Measurements from ENCODE around the gene PTPRN.
"Not testable (repeated sequence)": the region's sequence is repeated elsewhere in the genome, so short reads cannot be mapped to it uniquely, and the experiment has no call there.

The PTPRN gene

DNA sequence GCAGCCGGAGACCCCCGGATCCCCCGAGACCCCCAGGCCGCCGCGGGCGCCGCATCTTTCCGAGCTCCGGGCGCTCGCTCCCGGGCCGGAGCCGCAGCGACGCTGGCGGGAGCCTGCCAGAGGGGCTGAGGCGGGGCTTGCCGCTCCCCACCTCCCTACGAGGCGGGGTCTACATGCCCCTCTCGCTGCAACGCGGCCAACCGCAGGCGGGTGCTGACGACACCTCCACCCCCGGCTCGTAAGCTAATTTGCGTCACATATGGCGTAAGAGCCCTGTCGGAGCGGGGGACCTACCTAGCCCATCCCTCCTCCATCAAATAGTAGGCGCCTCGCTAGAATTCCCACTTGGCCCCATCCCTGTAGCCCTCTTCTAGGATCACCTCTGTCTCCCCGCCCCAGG lies at the start of gene PTPRN:
Gene PTPRN, minus strand, starts transcription at position 124 of the 400 bp plus-strand sequence. Its CDS starts 69 bp downstream, at position 55.
- peak; percentile 35 for DNase-seq (ENCODE audit: low read depth)

DNA sequence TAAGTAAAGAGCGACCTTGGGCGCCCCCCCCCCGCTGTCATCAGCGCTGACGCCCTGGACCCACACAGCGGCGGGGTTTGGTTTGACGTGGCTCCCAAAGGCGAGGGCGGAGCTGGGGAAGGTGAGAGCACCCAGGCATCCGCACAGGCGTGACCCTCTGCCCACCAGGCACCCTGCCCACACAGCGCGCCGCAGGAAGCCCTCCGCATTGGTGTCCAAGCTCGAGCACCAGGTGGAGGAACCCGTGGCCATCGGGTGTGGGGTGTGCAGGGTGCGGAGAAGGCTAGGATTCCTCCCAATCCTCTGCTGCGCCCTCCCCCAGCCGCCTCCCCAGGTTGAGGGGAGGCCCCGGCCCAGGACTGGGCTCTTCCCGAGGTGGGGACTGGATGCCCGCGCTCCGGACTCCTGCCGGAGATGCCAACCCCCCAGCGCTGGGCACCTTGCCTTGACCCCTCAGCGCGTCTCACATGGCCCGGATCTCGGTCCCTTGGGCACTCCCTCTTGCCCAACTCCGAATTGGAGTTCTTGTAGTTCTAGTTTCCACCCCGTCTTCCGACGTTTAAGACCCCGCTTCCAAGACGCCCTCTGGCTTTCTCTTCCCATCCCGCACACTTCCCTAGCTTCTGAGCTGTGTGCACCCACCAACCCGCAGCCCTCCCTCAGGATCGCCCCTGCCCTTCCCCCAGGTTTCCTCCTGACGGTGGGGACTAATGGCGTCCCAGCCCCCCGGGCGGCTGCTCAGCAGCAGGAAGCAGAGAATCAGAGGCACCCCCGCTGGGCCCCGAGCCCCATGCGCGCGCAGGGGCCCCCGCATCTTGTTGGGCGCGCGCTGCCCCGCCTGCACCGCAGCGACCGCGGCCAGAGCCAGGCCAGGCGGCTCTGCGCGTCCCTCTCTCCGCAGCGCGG lies 49.2 kb upstream of the PTPRN start:
- no peak for DNase-seq (ENCODE audit: low read depth)

DNA sequence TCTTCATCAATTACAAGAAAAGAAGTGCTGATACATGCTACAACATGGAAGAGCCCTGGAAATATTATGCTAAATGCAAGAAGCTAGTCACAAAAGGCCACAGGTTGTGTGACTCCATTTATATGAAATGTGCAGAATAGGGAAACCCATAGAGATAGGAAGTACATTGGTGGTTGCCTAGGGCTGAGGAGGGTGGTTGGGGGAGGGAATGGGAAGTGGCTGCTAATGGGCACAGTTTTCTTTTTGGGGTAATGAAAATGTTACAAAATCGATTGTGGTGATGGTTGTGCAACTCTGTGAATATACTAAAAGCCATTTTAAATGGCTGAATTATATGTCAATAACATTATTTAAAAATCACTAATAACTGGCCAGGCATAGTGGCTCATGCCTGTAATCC lies 47.6 kb upstream of the PTPRN start:
- no peak for DNase-seq (ENCODE audit: low read depth)

DNA sequence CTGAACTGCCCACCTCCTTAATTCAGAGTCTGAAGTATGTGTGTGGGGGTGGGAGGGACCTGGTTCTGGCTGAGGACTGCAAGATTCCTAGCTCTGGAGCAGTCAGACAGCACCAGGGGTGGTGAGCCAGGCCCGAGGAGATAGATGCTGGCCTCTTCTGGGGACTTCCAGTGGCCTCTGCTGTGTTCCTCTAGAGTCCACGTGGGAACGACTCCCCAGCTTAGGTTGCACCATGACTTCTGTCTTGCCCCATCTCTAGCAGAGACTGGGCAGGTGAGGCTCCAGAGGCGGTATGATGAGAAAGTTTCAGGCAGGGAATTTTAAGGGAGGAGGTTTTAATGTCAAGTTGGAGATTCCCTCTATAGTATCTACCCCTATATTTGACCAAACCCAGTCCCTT lies 45.4 kb upstream of the PTPRN start:
- DNase-seq (ENCODE audit: low read depth), result no peak

DNA sequence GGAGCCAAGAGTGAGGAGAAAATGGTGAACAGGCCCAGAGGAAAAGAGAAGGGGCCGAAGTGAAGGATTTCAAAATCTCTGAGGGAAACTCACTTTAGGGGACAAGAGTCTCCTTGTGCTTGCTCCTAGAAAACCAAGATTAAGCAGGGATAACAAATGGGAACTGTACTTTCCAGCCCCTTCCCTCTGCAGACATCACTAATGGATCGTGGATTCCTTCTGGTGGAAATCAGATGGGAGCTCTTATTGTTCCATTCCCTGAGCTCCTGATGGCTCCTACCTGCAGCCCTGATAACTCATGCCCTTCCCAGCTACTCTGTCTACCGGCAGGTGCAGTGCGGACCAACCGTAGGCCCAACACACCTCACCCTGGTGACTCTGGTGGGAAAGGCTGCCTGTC lies 43.9 kb upstream of the PTPRN start:
- DNase-seq (ENCODE audit: low read depth), result no peak

DNA sequence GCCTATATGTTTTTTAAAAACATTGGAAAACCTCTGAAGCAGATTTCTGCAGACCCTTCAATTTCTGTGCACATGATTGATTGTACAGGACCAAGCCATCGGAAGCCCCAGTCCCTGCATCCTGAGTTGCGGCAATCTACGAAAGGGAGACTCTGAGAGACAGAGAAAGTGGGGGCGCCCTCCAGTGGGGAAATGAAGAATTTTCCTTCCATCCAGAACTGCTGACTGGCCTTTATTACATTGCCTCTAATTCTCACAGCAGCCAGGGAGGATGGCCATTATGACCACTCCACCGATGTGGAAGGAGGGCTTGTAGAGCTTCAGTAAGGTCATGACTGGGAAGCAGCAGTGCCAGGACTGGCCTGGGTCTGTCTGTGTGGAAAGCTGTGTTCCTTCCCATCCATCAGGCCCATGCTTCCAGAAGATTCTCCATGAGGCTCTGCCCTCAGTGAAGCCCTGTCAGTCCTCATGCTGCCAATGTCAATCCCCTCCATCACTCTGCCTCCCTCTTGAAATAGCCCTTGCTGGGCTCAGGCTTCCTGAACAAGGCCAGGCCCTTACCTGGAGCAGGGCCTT lies 43.3 kb upstream of the PTPRN start:
- DNase-seq (ENCODE audit: low read depth), result peak; percentile 73

DNA sequence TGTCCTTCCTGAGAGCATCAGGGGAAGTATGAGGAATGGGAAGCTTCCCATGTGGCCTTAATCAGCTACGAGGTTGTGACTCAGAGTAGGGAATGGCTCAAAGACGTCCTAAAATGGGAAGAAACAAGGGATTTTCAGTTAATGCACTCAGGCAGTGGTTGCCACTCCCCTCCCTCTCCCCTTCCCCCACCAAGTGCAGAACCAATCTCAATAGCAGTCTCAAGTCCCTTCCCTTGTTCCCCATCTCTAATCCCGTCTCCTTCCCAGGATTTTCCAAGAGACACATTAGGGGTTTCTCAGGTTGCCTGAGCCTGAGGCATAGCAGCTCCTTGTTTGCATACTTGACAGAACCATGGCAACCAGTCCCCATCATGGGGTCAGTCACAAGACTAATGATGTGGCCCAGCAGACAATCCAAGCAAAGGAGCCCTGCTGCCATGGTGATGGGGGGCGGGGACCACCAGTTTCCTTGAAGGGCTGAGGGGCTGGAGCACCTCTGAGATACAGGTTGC lies 41.6 kb upstream of the PTPRN start:
- DNase-seq (ENCODE audit: low read depth), result peak; percentile 26

DNA sequence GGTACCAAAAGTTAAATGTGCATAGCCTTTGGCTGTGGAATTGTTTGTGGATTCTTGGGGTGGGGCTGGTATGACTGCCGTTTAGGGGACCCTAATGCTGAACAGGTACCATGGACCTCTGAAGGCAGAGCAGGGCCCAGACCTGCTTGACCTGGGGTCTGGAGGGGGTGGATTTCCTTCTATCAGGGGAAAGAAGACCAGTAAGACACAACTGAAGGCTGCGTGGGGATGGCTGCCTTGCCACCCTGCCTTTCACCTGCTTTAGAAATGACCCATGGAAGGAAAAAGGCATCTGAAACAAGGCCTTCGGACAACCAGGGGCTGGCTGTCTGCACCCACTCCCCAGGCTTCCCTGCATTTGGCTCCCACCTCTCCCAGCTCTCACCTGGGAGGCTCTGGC lies 41.0 kb upstream of the PTPRN start:
- DNase-seq (ENCODE audit: low read depth), result no peak

DNA sequence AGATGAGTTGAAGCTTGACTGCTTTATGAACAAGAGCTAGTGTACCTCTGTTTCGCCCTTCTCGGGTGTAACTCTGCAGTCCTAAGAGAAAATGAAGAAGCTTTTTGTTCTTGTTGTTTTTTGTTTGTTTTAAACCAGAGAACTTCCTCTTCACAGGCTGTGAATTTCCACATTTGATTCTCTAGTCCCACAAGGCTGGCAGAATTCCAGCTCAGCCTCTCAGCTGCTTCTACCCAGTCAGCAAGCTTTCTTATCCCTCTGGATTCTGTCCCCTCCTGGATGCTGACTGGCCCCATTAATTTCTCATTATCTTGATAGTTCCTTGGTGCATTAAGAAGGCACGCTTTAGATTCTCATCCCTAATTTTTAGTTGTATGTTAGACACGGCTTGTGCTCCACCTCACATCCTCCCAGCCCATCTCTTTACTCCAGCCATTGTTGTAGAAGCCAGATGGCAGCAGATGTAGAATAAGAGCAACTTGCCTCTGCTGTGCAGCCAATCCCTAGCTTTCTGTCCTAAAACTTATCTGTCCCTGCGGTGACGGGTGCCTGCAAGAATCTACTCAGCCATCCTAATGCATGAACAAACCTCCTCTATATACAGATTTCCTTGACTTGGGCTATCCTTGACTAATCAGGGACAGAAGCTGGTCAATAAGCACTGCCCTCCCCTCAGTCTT lies 35.7 kb upstream of the PTPRN start:
- DNase-seq (ENCODE audit: low read depth), result peak; percentile 8

DNA sequence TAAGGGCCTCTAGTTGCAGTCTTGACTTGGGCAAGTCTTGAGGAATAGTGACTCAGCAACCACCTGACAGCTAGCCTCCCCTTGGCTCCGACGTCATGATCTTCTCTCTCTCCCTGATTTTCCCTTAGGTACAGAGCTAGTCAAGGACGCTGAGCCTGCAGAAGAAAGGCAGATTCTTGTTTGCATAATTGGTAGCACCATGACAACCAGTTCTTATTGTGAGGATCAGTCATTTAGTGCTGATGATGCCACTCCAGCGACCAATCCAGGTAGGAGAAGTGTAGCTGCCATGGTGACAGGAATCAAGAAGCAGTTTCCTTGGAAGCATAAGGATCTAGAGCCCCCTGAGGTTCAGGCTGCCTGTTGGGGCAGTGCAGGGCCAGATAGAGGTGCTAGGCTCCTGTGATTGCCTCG lies 26.2 kb upstream of the PTPRN start:
- no peak for DNase-seq (ENCODE audit: low read depth)

DNA sequence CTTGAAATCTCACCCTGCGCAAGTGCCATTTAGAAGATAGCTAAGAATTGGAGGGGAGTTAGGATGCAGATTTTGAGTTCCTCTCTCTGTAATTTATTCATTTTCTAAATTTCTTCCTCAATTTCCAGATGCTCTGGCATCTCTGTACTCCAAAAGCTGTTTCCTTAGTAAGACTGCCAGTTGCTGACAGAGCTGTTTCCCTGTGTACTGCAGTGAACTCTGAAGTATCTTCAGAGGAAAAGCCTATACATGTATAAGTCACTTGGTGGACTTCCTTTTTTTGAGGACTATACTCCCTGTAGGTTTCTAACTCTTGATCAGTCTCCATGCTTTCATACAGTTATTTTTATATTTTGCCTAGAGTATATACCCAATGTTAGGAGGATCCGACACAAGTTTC lies 24.9 kb upstream of the PTPRN start:
- no peak for DNase-seq (ENCODE audit: low read depth)

DNA sequence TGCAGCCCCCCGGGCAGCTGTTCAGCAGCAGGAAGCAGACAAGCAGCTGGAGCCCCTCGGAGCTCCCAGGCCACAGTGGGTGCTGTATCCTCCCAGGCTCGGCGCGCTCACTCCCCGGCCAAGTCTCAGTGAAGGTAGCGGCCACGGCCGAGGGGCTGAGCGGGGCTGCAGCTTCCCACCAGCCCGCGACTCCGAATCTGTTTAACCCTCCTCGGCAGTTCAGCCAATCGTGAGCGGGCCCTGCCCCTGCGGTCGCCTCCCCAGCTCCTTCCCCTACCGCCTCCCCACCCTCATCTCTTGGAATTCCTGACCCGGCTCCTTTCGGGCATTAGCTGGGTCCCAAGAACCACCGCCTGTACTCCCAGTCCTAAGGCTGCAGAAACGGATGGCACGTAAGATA lies 23.3 kb upstream of the PTPRN start, which contains the start of gene RESP18:
Gene RESP18, minus strand, starts transcription at position 203 of the 400 bp plus-strand sequence.
- no peak for DNase-seq (ENCODE audit: low read depth)

DNA sequence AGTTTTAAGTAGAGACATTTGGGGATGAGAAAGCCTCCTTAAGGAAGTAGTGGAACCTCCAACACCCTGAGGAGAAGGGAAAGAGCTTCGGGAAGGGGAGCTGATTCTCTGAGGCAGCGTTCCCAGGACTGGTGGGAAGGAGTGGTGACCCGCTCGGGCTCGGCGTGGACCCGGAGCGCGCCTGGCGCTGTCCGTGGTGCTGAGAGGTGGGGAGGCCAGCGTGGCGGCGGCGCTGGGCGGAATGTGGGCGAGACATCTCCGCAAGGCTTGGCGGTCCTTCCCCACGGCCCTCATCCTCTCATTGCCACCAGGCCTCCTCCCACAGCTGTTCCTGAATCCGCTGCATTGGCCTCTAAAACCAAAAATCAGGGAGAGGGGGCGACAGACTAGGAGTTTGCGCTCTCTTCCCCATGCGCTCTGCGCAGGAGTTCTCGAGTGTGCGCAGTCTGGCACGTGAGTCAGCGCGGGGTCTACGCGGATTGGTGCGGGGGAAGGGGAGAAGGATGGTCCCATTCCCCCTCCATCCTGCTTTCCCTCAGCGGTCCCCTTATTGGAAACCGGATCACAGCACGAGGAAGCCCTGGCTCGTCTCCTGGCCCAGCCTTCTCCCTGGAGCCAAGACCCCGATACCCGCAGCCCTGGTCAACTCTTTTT lies 22.5 kb upstream of the PTPRN start:
- peak; percentile 30 for DNase-seq (ENCODE audit: low read depth)

DNA sequence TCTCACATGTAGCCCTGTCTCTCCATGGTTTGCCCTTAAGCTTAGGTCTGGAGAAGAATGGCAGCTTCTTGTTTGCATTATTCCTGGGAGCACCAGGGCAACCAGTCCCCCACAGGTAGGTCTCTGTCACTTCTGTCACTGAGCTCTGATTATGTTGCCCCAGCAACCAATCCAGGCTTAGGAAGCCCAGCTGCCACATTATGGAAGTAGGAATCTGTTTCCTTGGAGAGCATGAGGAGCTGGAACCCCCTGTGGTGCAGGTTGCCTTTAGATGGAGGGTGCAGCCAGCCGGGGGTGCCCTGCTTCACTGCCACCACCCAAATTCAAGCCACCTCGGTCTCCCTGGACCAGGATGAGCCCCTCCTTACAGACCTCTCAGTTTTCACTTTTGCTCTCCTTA lies 18.5 kb upstream of the PTPRN start:
- no peak for DNase-seq (ENCODE audit: low read depth)

DNA sequence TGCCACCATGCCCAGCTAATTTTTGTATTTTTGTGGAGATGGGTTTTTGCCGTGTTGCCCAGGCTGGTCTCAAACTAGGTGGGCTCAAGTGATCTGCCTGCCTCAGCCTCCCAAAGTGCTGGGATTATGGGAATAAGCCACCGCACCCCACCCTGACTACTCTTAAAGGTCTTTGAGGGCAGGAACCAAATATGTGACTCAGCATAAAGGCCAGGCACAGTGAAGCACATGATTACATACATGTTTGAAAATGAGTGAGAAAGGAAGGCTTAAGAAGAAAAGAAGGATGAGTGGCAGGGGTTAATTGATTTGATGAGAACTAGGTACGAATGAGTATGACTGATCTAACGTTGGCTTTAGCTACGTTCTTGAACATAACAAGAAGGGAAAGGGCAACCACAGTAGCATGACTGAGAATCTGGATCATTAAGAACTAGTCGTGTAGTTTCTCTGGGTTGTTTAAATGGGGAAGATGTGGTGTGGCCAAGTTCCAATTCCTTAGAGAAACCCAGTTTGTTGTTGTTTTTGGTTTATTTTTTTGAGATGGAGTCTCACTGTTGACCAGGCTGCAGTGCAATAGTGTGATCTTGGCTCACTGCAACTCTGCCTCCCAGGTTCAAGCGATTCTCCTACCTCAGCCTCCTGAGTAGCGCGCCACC lies 16.6 kb upstream of the PTPRN start:
- DNase-seq (ENCODE audit: low read depth), result no peak

DNA sequence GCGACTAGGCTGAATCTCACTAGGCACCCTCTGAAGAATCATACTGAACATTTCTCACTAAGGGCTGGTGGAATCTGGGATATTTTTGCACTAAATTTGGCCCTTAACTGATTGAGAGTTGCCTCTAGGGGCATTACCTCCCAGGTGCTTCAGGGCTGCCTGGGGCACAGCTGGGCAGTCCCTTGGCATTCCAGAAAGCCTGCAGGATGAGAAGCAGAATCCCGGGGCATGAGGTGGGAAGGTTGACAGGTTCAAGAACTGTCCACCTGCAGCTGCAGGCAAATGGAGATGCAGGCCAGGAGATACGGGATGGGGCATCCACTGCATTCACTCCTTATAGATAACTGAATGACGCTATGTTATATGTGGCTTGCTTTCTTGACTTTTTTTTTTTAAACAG lies 15.9 kb upstream of the PTPRN start:
- DNase-seq (ENCODE audit: low read depth), result no peak

DNA sequence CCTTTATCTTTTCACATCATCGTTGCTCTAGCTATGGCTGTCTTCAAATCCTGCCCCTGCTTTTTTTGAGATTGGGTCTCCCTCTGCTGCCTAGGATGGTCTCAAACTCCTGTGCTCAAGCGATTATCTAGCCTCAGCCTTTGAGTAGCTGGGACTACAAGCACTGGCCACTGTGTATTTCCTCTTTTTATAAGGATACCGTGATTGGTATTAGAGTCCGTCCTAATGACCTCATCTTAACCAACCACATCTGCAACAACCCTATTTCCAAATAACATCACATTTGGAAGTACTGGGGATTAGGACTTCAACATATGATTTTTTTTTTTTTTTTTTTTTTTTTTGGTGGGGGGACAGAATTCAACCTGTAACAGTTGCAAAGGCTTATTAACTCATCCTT lies 14.2 kb upstream of the PTPRN start:
- no peak for DNase-seq (ENCODE audit: low read depth)

DNA sequence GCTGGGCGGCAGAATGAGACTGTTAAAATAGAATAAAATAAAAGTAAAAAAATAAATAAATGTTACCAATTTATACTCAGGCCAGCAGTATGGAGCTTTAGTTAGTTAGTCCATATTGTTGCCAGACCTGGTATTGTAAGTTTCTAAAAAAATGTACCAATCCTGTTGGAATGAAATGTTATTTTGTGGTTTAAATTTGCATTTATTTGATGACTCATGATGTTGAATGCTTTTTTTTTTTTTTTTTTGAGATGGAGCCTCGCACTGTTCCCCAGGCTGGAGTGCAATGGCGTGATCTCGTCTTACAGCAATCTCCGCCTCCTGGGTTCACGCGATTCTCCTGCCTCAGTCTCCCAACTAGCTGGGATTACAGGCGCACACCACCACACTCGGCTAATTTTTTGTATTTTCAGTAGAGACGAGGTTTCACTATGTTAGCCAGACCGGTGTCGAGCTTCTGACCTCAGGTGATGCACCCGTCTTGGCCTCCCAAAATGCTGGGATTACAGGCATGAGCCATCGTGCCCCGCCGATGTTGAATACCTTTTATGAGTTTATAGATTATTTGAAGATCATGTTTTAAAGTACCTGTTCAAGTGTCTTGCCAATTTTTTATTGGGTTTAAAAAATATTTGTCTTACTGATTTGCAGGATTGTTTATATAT lies 5.7 kb upstream of the PTPRN start:
- peak; percentile 32 for DNase-seq (ENCODE audit: low read depth)

DNA sequence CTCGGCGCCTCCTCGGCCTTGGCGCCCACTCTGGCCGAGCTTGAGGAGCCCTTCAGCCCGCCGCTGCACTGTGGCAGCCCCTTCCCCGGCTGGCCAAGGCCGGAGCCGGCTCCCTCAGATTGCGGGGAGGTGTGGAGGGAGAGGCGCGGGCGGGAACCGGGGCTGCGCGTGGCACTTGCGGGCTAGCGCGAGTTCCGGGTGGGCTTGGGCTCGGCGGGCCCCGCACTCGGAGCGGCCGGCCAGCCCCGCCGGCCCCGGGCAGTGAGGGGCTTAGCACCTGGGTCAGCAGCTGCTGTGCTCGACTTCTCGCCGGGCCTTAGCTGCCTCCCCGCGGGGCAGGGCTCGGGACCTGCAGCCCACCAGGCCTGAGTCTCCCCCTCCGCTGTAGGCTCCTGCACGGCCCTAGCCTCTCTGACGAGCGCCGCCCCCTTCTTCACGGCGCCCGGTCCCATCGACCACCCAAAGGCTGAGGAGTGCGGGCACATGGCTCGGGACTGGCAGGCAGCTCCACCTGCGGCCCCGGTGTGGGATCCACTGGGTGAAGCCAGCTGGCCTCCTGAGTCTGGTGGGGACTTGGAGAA lies 3.6 kb upstream of the PTPRN start:
- DNase-seq (ENCODE audit: low read depth), result not testable (repeated sequence)

Data from ELR (cell line).